Right lobe of liver (tissue), 6 donors: ENCODE measurements around the gene HSF4. TPM values are rescaled to one million over a fixed set of nuclear protein-coding genes. Genes with fewer than 3 reads are reported as not detected.

Source experiments
- ATAC-seq, 4 donors: fragments of 200-7000 bp; cut with Tn5 transposase; one replicate each; pipeline ENCODE4 v1.9.1; 2020; ENCODE audit warnings: mild to moderate bottlenecking in 4 of 4, moderate library complexity in 4 of 4
- DNase-seq, 3 donors: peaks; one replicate each; pipeline ENCODE4 v3.0.0-alpha.2; 2020
- H3K27ac ChIP-seq, 3 donors: fragments of 200-600 bp; one replicate each; pipeline ENCODE4 v1.8.0; 2022
- H3K27me3 ChIP-seq, 2 donors: fragments of 200-600 bp; one replicate each; pipeline ENCODE4 v1.8.0; 2022
- H3K36me3 ChIP-seq, 4 donors: fragments of 200-600 bp; sonication (generic) in 1 of 4; one replicate each; pipeline versions ENCODE4 v1.5.1 to v1.8.0; 2017 to 2022; ENCODE audit warnings: control low read depth in 1 of 4
- H3K4me1 ChIP-seq, 4 donors: fragments of 200-600 bp; sonication (generic) in 1 of 4; one replicate each; pipeline versions ENCODE4 v1.5.1 to v1.8.0; 2017 to 2022; ENCODE audit warnings: control low read depth in 1 of 4
- H3K4me3 ChIP-seq, 3 donors: fragments of 200-600 bp; one replicate each; pipeline ENCODE4 v1.8.0; 2022
- H3K9me3 ChIP-seq, 4 donors: fragments of 200-600 bp; sonication (generic) in 1 of 4; one replicate each; pipeline versions ENCODE4 v1.5.1 to v1.8.0; 2017 to 2022; ENCODE audit warnings: control low read depth in 1 of 4
- CTCF ChIP-seq, 4 donors: fragments of 200-600 bp in 3 of 4; fragments of 450-650 bp in 1 of 4; IDR thresholded peaks; one replicate each; pipeline versions ENCODE4 v1.5.1 to v1.8.0; 2016 to 2022; ENCODE audit warnings: antibody characterized with exemption in 4 of 4, mild to moderate bottlenecking in 2 of 4
- POLR2A ChIP-seq: fragments of 450-650 bp; IDR thresholded peaks from one replicate; pipeline ENCODE4 v1.6.1; 2017; ENCODE audit warnings: antibody characterized with exemption, mild to moderate bottlenecking
- WGBS: methylation state at CpG from one replicate; pipeline ENCODE4 v1.1.6; 2018; ENCODE audit warnings: low coverage, low lambda C conversion rate; ENCODE audit not compliant: insufficient coverage; ENCODE audit errors: missing lambda C conversion rate; 5-methylcytosine and 5-hydroxymethylcytosine counted together
- intact Hi-C, 2 donors: fragments of 100-400 bp; cut with DNase I; formaldehyde crosslinking; loops; one replicate each; pipeline versions ENCODE4 v1.11.2 to v1.14.1; 2022
- microRNA counts: library from miRNA; unstranded; fragments of <30 nt; microRNA quantifications from one replicate; lab custom pipeline; 2016
- microRNA-seq, 2 donors: library from miRNA; unstranded; fragments of <30 nt; microRNA quantifications; one replicate each; pipeline ENCODE4, GENCODE V29; 2019 to 2020
- small RNA-seq, 2 experiments: library from RNA; depleted of rRNA; stranded (forward); fragments of <200 nt; gene quantifications; one replicate each; pipeline ENCODE3, GENCODE V24; 2016
- total RNA-seq, 6 experiments: library from RNA; depleted of rRNA in 2 of 6; stranded (reverse); fragments of >200 nt in 2 of 6; fragmentation: NEBNext Ultra II Directional in 3 of 6; extraction: Animal tissue kit (Norgen Biotek cat#: 25700) in 3 of 6; gene quantifications; one replicate each; pipeline versions ENCODE4 v1.1.0 to v1.2.4, GENCODE V29; 2016 to 2023
- donor health status: DM: no; HTN: yes; CAD: no.
- donor health status: DM: no; HTN: no; CAD: no.
- donor health status: DM: no; HTN: no; CAD: no.
- donor health status: DM: no; HTN: yes; CAD: no.
- donor health status: DM: no; HTN: yes; CAD: no.

Gene HSF4
- total RNA-seq, 6 experiments from 2014 or later = 10.4 to 44.1 (median 30.1) TPM

GRCh38 chr16:67213197-67214019 is 48.9 kb downstream of the HSF4 start:
- Histone ChIP-seq H3K4me1 (peaks cover 0 to 31% (median 8%) of the 10 kb centered on the region in 4 donors), H3K4me3 (no peak overlapping the region), H3K27me3 (no peaks in the 10 kb centered on the region), H3K27ac (no peak overlapping the region), H3K36me3 (no peaks in the 10 kb centered on the region), H3K9me3 (no peaks in the 10 kb centered on the region)
- intact Hi-C loops = no loop called here
- DNase-seq = no peak
- 44% methylated on average over 3 of the region's 8 CpGs for WGBS
- ATAC-seq = no peak
- TF ChIP-seq POLR2A (no peak), CTCF (IDR thresholded peaks at IDR 0.05) (no peak)

GRCh38 chr16:67215706-67216105 is 51.2 kb downstream of the HSF4 start:
- ATAC-seq (no peak), DNase-seq (no peak)
- H3K4me1 ChIP-seq = peaks cover 0 to 21% (median 8%) of the 10 kb centered on the region in 4 donors
- H3K4me3 ChIP-seq = no peak overlapping the region
- H3K36me3 ChIP-seq = no peaks in the 10 kb centered on the region
- WGBS = 94% methylated on average over 5 of the region's 5 CpGs
- H3K9me3 ChIP-seq = no peaks in the 10 kb centered on the region
- TF ChIP-seq CTCF (IDR thresholded peaks at IDR 0.05) (no peak), POLR2A (no peak)
- H3K27ac ChIP-seq = no peak overlapping the region
- no peaks in the 10 kb centered on the region for H3K27me3 ChIP-seq
- intact Hi-C loops = no loop called here

GRCh38 chr16:67216612-67217490 is 52.3 kb downstream of the HSF4 start:
- peak overlapping the region in 1 of 3 donors; percentile 7 for H3K27ac ChIP-seq
- H3K4me3 ChIP-seq = no peak overlapping the region
- intact Hi-C loops = no loop called here
- H3K4me1 ChIP-seq = peaks cover 0 to 17% (median 8%) of the 10 kb centered on the region in 4 donors
- no peaks in the 10 kb centered on the region for H3K9me3 ChIP-seq
- no peaks in the 10 kb centered on the region for H3K36me3 ChIP-seq
- ATAC-seq = peak; percentile 67 to 80 (median 77)
- no peaks in the 10 kb centered on the region for H3K27me3 ChIP-seq
- peak in 1 of 3 donors; percentile 67 for DNase-seq
- 65% methylated on average over 16 of the region's 18 CpGs for WGBS
- no peak for TF ChIP-seq CTCF (IDR thresholded peaks at IDR 0.05)
- TF ChIP-seq POLR2A = no peak

MicroRNAs within 50 kb of the gene (microRNA counts, 767-probe panel; counts per million panel counts)
- microRNA hsa-miR-328 (lab: Ali Mortazavi, UCI) = 237 counts per million

Small RNA genes within 50 kb of the gene (microRNA-seq; reads per million reads assigned to microRNA genes)
- gene MIR328 = 170 to 199 reads per million in 2 donors

Small RNA genes within 50 kb of the gene (small RNA-seq; reads per million reads assigned to genes)
- 2.5 to 4.7 reads per million in 2 experiments for gene MIR328

Other genes starting within 250 kb of the HSF4 start
- under 1 TPM in 4 of 6 experiments, not detected in 2; 0.07 to 0.47 (median 0.22) TPM for gene CDH16, start 245.9 kb upstream of the HSF4 start, total RNA-seq
- gene RRAD, start 239.2 kb upstream of the HSF4 start, total RNA-seq = 1 to 10 TPM in 3 of 6 experiments, under 1 TPM in 2, not detected in 1; 0.51 to 7.7 (median 3.0) TPM
- gene CIAO2B, start 230.3 kb upstream of the HSF4 start, total RNA-seq = 100 to 1,000 TPM in 2 of 6 experiments, 10 to 100 TPM in 4; 40.6 to 111 (median 47.4) TPM
- 100 to 1,000 TPM; 226 to 357 (median 263) TPM for gene CES2, start 229.2 kb upstream of the HSF4 start, total RNA-seq
- 10 to 100 TPM; 19.1 to 82.4 (median 35.9) TPM for gene CES3, start 203.5 kb upstream of the HSF4 start, total RNA-seq
- 10 to 100 TPM in 4 of 6 experiments, 1 to 10 TPM in 2; 5.2 to 54.7 (median 15.3) TPM for gene CES4A, start 176.2 kb upstream of the HSF4 start, total RNA-seq
- gene CBFB, start 135.6 kb upstream of the HSF4 start, total RNA-seq = 10 to 100 TPM in 5 of 6 experiments, 1 to 10 TPM in 1; 7.9 to 23.3 (median 18.9) TPM
- 10 to 100 TPM; 22.3 to 45.1 (median 32.4) TPM for gene PHAF1, start 54.8 kb upstream of the HSF4 start, total RNA-seq
- gene B3GNT9, start 13.7 kb upstream of the HSF4 start, total RNA-seq = 1 to 10 TPM in 5 of 6 experiments, under 1 TPM in 1; 0.95 to 3.9 (median 1.7) TPM
- gene TRADD, start 4.8 kb upstream of the HSF4 start, total RNA-seq = 10 to 100 TPM in 4 of 6 experiments, 1 to 10 TPM in 2; 9.5 to 16.3 (median 10.6) TPM
- gene FBXL8, start 4.8 kb upstream of the HSF4 start, total RNA-seq = 10 to 100 TPM in 4 of 6 experiments, 1 to 10 TPM in 2; 6.1 to 15.0 (median 11.6) TPM
- 10 to 100 TPM; 21.5 to 44.3 (median 28.1) TPM for gene NOL3, start 5.8 kb downstream of the HSF4 start, total RNA-seq
- gene MATCAP1, start 19.2 kb downstream of the HSF4 start, total RNA-seq = 10 to 100 TPM in 2 of 6 experiments, 1 to 10 TPM in 4; 3.5 to 13.8 (median 9.3) TPM
- gene EXOC3L1, start 25.4 kb downstream of the HSF4 start, total RNA-seq = 1 to 10 TPM; 1.8 to 4.3 (median 2.5) TPM
- 10 to 100 TPM; 14.4 to 36.4 (median 22.4) TPM for gene E2F4, start 27.4 kb downstream of the HSF4 start, total RNA-seq
- 1 to 10 TPM; 1.8 to 8.0 (median 4.6) TPM for gene ELMO3, start 34.4 kb downstream of the HSF4 start, total RNA-seq
- gene TMEM208, start 62.4 kb downstream of the HSF4 start, total RNA-seq = 10 to 100 TPM; 32.6 to 58.7 (median 40.5) TPM
- gene FHOD1, start 82.7 kb downstream of the HSF4 start, total RNA-seq = 1 to 10 TPM; 2.3 to 9.6 (median 3.5) TPM
- gene SLC9A5, start 84.2 kb downstream of the HSF4 start, total RNA-seq = under 1 TPM; 0.06 to 0.53 (median 0.15) TPM
- gene PLEKHG4, start 114.8 kb downstream of the HSF4 start, total RNA-seq = under 1 TPM; 0.09 to 0.53 (median 0.20) TPM
- not detected for gene KCTD19, start 162.0 kb downstream of the HSF4 start, total RNA-seq
- gene LRRC36, start 162.1 kb downstream of the HSF4 start, total RNA-seq = not detected
- gene TPPP3, start 228.8 kb downstream of the HSF4 start, total RNA-seq = under 1 TPM in 5 of 6 experiments, not detected in 1; 0.24 to 0.65 (median 0.37) TPM